ENCODE data around the gene ALG14. TPM values are rescaled to one million over a fixed set of nuclear protein-coding genes. Genes with fewer than 3 reads are reported as not detected.
A peak's percentile ranks its signal among the peaks of the same experiment; 100 is the strongest.

ALG14 gene
- total RNA-seq, 1 experiment from 2014 or later = 2.1 TPM

- H3K4me1 ChIP-seq (replicated peaks) = peaks cover 66% of the 10 kb centered on the region
- peak; percentile 97 to 98 for DNase-seq (ENCODE audit: low read depth in 1 of 2, low spot score in 2 of 2)
- no peaks in the 10 kb centered on the region for H3K27me3 ChIP-seq (replicated peaks)
- no peaks in the 10 kb centered on the region; the same call in 1 of the 2 replicates for H3K9me3 ChIP-seq (replicated peaks)
- peak overlapping the region; percentile 94 for H3K4me3 ChIP-seq
- H3K27ac ChIP-seq = peak overlapping the region; percentile 98
- H3K36me3 ChIP-seq = peaks cover 59% of the 10 kb centered on the region
Measured at GRCh38 chr1:94925561-94926125, 147.1 kb downstream of the ALG14 start.

- no peaks in the 10 kb centered on the region for H3K27me3 ChIP-seq (replicated peaks)
- peak overlapping the region; percentile 94 for H3K4me3 ChIP-seq
- DNase-seq (ENCODE audit: low read depth in 1 of 2, low spot score in 2 of 2) = no peak
- peaks cover 66% of the 10 kb centered on the region for H3K36me3 ChIP-seq
- no peaks in the 10 kb centered on the region; the same call in 1 of the 2 replicates for H3K9me3 ChIP-seq (replicated peaks)
- H3K4me1 ChIP-seq (replicated peaks) = peaks cover 70% of the 10 kb centered on the region
- peak overlapping the region; percentile 98 for H3K27ac ChIP-seq
Measured at GRCh38 chr1:94925004-94925403, 147.7 kb downstream of the ALG14 start.

Other genes with a start within 250 kb of the ALG14 start
- 543 and 602 TPM in 2 replicates for gene CNN3, start 145.8 kb downstream of the ALG14 start, total RNA-seq (2014; rRNA removed; shearing (Covaris generic))
- gene TLCD4, start 44.4 kb upstream of the ALG14 start, total RNA-seq (2014; rRNA removed; shearing (Covaris generic)) = 0.60 and 2.5 TPM in 2 replicates
- 14.4 and 17.8 TPM in 2 replicates for gene RWDD3, start 161.3 kb upstream of the ALG14 start, total RNA-seq (2014; rRNA removed; shearing (Covaris generic))